Fibroblast of lung (primary cell): ENCODE measurements around the gene SACM1L.

Experiments
- EZH2 ChIP-seq: IDR thresholded peaks from 2 replicates; pipeline ENCODE4 v1.5.1; 2012; ENCODE audit warnings: low read length, control low read depth, mild to moderate bottlenecking; ENCODE audit errors: missing control alignments
- TF ChIP-seq, protein P1 (sequence below), 2 donors: IDR thresholded peaks in 1 of 2; conservative IDR thresholded peaks in 1 of 2; 1 replicate in 1 of 2; 2 replicates in 1 of 2; pipeline ENCODE4 v1.5.1; 2011 to 2012; ENCODE audit warnings: low read length in 2 of 2, control low read depth in 1 of 2, inconsistent platforms in 1 of 2, low read depth in 1 of 2, mild to moderate bottlenecking in 1 of 2

DNA sequence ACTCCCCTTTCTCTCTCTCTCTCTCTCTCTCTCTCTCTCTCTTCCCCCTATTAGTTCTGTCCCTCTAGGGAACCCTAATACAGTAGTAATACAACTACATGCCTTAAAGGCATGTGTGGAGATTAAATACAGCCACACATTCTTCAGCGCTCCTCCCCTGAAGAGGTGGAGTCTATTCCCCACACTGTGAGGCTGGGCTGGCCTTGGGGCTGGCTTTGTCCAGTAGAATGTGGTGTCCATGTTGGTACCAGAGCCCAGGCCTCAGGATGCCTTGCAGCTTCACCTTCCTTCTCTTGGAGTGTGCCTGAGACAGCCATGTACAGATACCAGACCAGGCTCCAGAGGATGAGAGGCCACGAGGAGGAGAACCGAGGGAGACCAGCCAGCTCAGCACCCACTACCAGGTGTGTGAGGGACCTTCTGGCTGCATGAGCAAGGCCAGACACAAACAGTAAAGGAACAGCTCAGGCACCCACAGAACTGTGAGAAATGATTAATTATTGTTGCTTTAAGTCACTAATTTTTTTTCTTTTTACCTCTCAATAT lies 96.5 kb downstream of the SACM1L start:
- TF ChIP-seq, protein P1, sequence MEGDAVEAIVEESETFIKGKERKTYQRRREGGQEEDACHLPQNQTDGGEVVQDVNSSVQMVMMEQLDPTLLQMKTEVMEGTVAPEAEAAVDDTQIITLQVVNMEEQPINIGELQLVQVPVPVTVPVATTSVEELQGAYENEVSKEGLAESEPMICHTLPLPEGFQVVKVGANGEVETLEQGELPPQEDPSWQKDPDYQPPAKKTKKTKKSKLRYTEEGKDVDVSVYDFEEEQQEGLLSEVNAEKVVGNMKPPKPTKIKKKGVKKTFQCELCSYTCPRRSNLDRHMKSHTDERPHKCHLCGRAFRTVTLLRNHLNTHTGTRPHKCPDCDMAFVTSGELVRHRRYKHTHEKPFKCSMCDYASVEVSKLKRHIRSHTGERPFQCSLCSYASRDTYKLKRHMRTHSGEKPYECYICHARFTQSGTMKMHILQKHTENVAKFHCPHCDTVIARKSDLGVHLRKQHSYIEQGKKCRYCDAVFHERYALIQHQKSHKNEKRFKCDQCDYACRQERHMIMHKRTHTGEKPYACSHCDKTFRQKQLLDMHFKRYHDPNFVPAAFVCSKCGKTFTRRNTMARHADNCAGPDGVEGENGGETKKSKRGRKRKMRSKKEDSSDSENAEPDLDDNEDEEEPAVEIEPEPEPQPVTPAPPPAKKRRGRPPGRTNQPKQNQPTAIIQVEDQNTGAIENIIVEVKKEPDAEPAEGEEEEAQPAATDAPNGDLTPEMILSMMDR (conservative IDR thresholded peaks at IDR 0.05 in 1 of 2, IDR thresholded peaks at IDR 0.05 in 1 of 2; ENCODE audit: low read depth in 1 of 2, low read length in 2 of 2), result no peak
- no peak for TF ChIP-seq EZH2
